Astrocyte (in vitro differentiated cells and primary cell): ENCODE results near the gene NMU.

Source experiments
- EZH2 ChIP-seq: IDR thresholded peaks from 2 replicates; pipeline ENCODE4 v1.6.1; 2012; ENCODE audit warnings: mild to moderate bottlenecking, low read length, inconsistent platforms; ENCODE audit not compliant: insufficient read depth
- TF ChIP-seq, protein P1 (sequence below): IDR thresholded peaks from 2 replicates; pipeline ENCODE4 v1.5.1; 2011; ENCODE audit warnings: low read depth, mild to moderate bottlenecking, inconsistent platforms, low read length, moderate library complexity; ENCODE audit not compliant: insufficient read depth

DNA sequence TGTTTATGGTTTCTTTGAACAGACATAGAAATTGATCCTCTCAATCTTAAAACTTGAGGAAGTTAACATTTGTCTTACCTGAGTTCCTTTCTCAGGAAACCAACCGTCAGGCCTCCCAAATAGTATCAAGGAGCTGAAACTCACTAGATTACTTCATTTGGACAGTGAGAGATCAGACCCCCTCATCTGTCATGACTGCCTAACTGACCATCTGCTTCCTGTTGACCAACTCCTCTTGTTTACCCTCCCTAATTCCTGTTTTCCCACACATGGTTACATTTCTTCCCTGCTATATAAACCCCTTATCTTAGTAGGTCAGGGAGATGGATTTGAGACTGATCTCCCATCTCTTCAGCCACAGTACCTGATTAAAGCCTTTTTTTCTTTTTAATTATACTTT is 46.2 kb upstream of the NMU start:
- TF ChIP-seq, protein P1, sequence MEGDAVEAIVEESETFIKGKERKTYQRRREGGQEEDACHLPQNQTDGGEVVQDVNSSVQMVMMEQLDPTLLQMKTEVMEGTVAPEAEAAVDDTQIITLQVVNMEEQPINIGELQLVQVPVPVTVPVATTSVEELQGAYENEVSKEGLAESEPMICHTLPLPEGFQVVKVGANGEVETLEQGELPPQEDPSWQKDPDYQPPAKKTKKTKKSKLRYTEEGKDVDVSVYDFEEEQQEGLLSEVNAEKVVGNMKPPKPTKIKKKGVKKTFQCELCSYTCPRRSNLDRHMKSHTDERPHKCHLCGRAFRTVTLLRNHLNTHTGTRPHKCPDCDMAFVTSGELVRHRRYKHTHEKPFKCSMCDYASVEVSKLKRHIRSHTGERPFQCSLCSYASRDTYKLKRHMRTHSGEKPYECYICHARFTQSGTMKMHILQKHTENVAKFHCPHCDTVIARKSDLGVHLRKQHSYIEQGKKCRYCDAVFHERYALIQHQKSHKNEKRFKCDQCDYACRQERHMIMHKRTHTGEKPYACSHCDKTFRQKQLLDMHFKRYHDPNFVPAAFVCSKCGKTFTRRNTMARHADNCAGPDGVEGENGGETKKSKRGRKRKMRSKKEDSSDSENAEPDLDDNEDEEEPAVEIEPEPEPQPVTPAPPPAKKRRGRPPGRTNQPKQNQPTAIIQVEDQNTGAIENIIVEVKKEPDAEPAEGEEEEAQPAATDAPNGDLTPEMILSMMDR = no peak
- TF ChIP-seq EZH2 = no peak
